ENCODE data around the gene PC. TPM values are rescaled to one million over a fixed set of nuclear protein-coding genes. Genes with fewer than 3 reads are reported as not detected.

Gene PC
- total RNA-seq, 2 donors from 2014 or later = 6.5 to 9.1 TPM

DNA sequence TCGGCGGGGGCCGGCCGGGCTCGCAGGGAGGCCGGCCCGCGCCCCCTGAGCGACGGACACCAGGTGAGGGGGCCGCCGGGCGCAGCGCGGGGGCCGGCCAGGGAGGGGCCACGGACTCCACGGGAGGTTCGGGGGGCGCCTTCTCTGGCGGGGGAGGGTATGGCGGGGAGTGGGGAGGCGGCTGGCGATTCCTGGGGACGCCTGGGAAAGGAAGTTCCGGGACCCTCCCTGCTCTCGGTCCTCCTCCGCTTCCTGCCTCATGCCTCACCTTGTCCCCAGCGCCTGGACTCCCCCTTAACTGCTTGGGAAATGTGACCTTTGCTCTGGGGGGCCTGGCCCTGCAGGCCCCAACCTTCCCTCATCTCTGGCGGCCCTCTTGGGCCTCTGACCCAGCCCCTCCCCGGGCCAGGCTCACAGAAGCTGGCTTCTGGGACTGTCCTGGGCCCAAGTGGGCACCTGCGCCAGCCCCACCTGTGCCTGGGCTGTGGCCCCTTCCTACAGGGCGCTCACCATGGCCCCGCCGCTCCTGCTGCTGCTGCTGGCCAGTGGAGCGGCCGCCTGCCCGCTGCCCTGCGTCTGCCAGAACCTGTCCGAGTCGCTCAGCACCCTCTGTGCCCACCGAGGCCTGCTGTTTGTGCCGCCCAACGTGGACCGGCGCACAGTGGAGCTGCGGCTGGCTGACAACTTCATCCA lies 100.8 kb downstream of the PC start:
- no peaks in the 10 kb centered on the region for H3K36me3 Mint-ChIP-seq
- H3K4me1 Mint-ChIP-seq (ENCODE audit: low read depth in 2 of 2) = peaks cover 0 to 3% of the 10 kb centered on the region in 2 donors
- H3K4me3 Mint-ChIP-seq = peak overlapping the region; percentile 75
- ATAC-seq (no peak), DNase-seq (ENCODE audit: low spot score) (no peak)
- no peaks in the 10 kb centered on the region for H3K9me3 Mint-ChIP-seq
- H3K27me3 Mint-ChIP-seq = no peaks in the 10 kb centered on the region
- no peak overlapping the region for H3K27ac Mint-ChIP-seq

DNA sequence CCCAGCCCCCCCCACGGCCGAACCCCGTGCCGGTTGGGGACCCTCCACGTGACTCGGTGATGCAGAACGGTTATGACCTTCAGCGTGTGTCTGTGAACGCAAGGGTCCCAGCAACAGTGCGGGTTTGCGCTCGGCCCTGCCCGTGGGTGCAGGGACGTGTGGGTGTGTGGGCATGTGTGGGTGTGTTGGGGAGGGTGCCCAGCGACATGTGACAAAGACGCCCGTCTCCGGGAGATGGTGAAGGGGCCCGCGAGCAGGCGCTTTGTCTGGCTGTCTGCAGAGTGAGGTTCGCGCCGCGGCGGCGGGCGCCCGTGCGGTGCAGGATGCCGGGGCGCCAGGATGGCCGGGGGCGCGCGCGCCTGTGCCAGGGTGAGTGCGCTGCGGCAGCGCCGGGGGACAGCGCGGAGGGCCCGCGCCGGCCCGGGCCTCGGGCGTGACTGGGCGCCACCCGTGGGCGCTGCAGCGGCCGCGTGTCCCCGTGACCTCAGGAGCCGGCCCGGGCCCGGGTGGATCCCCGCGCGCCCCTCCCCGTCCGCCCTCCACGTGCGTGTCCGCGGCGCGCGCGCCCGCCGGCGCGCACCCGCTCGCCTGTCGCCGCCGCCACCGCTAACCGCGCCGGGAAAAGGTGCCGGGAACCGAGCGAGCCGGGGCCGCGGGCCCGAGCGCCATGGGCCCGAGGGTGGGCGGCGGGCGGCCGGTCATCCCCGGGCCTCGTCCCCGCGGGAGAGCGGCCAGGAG lies 101.5 kb downstream of the PC start, which contains the start of gene LRFN4:
TSS of gene LRFN4 (plus strand) at position 569 of the 738 bp plus-strand sequence. CDS start 681 bp downstream, outside the sequence.
- Mint-ChIP-seq H3K36me3 (no peaks in the 10 kb centered on the region), H3K9me3 (no peaks in the 10 kb centered on the region), H3K4me3 (peak within 1 kb of the TSS; percentile 75), H3K27ac (peak within 1 kb of the TSS in 1 of 2 donors; percentile 43), H3K27me3 (no peaks in the 10 kb centered on the region), H3K4me1 (ENCODE audit: low read depth in 2 of 2) (peaks cover 4 to 7% of the 10 kb centered on the region in 2 donors)
- ATAC-seq (peak; percentile 56 to 61), DNase-seq (ENCODE audit: low spot score) (no peak)

DNA sequence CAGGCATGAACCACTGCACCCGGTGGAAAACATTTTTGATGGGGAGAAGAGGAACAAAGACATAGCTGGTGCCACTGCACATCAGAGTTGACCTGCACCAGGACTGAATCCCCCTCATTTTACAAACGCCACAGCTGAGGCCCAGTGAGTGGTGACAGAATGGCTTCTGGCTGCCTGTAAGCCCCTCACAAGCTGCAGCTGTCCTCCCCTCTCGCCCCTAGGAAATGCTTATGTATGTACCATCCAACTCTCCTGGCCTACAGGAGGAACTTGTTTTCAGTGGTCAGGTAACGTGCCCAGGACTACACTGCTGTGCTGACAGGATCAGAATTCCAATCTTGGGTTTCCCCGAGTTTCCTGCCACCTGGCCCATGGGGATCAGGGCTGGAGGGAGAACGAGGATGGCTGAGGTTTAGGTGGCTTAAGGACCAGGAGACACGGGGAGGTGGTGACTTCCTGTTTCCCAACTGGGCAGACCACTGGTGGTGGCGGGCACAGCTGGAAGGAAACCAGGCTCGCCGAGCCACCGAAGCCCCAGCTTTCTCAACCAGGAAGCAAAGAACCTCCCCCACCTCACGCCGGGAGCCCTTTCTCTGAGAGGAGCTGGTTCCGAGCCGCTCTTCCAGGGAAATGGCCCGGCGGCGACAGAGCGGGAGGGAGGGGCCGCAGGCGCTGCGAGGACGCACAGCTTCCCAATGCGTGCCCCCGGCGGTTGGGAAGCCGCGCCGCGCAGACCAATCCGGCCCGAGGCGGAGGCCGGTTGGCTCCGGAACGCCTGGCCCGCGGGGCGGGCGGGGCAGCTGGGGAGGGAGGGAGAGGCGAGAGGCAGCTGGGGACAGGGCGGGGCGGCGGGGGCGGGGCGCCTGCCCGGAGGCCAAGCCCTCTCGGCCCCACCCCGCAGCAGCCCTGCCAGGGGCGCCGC lies 102.3 kb downstream of the PC start:
- Mint-ChIP-seq H3K9me3 (no peaks in the 10 kb centered on the region), H3K4me3 (peak overlapping the region; percentile 73)

DNA sequence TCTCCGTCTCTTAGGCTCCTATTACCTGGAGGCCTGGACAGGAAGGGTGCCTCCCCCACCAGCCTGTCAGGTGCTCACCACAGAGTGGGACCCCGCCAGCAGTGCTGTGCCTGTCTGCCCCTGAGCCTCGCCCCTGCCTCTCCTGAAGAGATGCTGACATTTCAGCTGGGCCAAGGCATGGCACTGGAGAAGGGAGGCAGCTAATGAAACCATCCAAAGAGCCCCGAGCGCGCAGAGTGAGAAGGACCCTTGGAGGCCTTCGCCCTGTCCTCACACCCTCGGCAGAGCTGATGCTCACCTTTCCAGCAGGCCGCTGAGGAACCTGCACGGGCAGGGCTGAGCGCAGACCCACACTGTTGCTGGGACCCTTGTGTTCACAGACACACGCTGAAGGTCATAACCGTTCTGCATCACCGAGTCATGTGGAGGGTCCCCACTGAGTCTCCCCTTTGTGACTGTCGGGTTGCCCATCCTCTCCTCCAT lies 103.4 kb downstream of the PC start:
- Mint-ChIP-seq H3K36me3 (no peaks in the 10 kb centered on the region), H3K9me3 (no peaks in the 10 kb centered on the region), H3K27ac (no peak overlapping the region), H3K4me1 (ENCODE audit: low read depth in 2 of 2) (peaks cover 8 to 10% of the 10 kb centered on the region in 2 donors), H3K27me3 (no peaks in the 10 kb centered on the region), H3K4me3 (peak overlapping the region; percentile 73)
- no peak for ATAC-seq
- DNase-seq (ENCODE audit: low spot score) = peak; percentile 47

More for the DNA sequence above, 102.3 kb downstream of the PC start:
- H3K27ac Mint-ChIP-seq = peak overlapping the region in 1 of 2 donors; percentile 43
- DNase-seq (ENCODE audit: low spot score) (peak; percentile 91), ATAC-seq (peak; percentile 90 to 93)
- peaks cover 4 to 7% of the 10 kb centered on the region in 2 donors for H3K4me1 Mint-ChIP-seq (ENCODE audit: low read depth in 2 of 2)
- no peaks in the 10 kb centered on the region for H3K27me3 Mint-ChIP-seq
- no peaks in the 10 kb centered on the region for H3K36me3 Mint-ChIP-seq

DNA sequence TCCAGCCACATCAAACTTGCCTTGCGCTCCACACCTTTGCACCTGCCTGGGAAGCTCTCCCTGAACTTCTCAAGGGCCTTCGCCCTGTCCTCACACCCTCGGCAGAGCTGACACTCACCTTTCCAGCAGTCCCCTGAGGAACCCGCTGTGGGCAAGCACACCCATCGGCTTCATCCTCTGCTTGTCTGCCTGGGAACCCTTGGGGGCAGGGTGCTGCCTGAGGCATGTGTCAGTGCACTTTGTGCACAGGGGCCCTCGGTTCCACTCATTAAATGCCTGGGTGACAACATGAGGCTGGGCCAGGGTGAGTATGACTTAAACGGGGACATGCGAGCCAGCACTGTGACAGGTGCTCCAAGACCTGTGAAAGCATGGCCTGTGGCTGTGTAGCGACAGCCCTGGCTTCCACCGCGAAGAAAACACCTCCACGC lies 103.9 kb downstream of the PC start:
- peak overlapping the region in 1 of 2 donors; percentile 5 for H3K27ac Mint-ChIP-seq
- no peaks in the 10 kb centered on the region for H3K27me3 Mint-ChIP-seq
- H3K4me3 Mint-ChIP-seq = no peak overlapping the region
- DNase-seq (ENCODE audit: low spot score) (peak; percentile 41), ATAC-seq (no peak)
- peaks cover 8 to 10% of the 10 kb centered on the region in 2 donors for H3K4me1 Mint-ChIP-seq (ENCODE audit: low read depth in 2 of 2)
- H3K9me3 Mint-ChIP-seq = no peaks in the 10 kb centered on the region
- H3K36me3 Mint-ChIP-seq = no peaks in the 10 kb centered on the region

DNA sequence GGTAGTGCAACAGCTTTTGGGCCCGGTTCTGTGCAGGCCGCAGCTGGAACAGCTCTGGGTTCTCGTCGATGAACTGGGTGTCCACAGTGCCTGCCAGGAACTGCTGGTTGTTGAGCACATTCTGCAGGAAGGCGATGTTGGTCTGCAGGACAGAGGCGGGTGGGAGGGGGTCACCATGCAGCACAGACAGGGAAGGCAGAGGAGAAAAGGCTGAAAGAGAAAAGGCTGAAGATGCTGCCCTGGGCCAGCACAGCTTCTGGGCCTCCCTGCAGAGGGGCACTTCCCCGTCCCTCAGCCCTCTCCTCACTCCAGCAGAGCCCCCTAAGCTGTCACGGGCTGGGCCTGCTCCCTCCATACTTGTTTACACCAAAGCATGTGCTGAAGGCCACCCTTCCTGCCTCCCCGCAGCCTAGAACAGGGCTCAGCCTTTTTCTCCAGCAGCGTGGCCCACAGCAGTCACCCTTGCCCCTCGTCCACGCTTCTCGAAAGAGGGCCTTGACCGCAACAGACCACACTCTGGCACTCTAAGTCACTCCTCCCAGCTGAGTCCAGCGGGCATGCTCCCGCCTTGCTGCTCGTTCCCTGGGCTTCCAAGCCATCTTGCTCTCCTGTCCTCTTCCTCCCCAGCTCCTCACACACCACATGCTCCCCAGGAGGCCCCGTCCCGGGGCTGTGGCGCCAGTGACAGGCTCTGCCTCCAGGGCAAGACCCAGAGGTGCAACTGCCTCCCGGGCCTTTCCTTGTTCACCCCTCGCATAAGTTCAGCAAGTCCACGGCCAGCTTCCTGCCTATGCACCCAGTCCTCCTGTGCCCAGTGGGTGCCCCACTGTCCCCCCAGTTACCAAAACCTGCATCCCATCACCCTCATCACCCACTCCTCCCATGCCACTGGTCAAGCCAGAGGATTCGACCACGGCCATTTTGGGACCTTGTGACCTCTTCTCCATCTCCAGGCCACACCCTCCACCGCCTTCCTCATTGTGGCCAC lies 104.6 kb downstream of the PC start:
- Mint-ChIP-seq H3K4me1 (ENCODE audit: low read depth in 2 of 2) (peaks cover 8 to 10% of the 10 kb centered on the region in 2 donors), H3K4me3 (no peak overlapping the region), H3K9me3 (no peaks in the 10 kb centered on the region), H3K36me3 (no peaks in the 10 kb centered on the region), H3K27me3 (no peaks in the 10 kb centered on the region), H3K27ac (peak overlapping the region in 1 of 2 donors; percentile 5)
- ATAC-seq (no peak), DNase-seq (ENCODE audit: low spot score) (peak; percentile 56)

DNA sequence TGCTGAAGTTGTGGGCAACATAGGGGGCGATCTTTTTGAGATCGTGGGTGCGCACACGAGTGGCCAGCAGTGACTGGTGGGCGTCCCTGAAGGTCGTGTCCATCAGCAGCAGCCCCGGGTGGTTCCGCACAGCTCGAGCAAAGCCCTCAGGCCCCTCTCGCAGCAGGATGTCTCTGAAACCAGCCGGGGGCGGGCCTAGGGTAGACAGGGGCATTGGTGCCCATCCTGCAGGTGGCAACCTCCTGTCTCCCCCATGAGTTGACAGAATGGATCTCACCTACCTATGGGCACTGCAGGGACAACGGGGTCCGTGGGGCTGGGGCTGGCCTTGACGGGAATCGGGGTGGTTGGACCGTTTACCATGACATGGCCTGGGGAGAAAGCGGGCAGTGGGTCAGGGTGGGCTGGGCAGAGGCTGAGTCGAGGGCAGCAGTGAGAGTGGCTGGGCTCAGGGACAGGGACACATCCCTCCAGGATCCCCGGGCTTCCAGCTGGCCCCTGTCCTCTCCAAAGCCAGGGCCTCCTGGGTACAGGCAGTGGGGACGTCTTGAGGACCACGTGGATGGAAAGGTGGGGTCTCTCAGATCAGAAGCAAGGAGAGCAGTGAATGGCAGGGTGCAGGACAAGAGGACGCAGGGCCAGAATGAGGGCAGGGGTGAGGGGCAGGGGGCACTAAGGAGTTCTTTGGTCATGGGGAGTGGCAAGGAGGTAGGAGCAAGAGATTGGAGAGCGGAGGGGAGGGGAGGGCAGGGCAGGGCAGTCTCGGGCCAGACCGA lies 105.5 kb downstream of the PC start:
- peaks cover 8 to 10% of the 10 kb centered on the region in 2 donors for H3K4me1 Mint-ChIP-seq (ENCODE audit: low read depth in 2 of 2)
- H3K9me3 Mint-ChIP-seq = no peaks in the 10 kb centered on the region
- no peaks in the 10 kb centered on the region for H3K36me3 Mint-ChIP-seq
- peak; percentile 59 for DNase-seq (ENCODE audit: low spot score)
- H3K27ac Mint-ChIP-seq = no peak overlapping the region
- ATAC-seq = no peak
- no peaks in the 10 kb centered on the region for H3K27me3 Mint-ChIP-seq
- no peak overlapping the region for H3K4me3 Mint-ChIP-seq

DNA sequence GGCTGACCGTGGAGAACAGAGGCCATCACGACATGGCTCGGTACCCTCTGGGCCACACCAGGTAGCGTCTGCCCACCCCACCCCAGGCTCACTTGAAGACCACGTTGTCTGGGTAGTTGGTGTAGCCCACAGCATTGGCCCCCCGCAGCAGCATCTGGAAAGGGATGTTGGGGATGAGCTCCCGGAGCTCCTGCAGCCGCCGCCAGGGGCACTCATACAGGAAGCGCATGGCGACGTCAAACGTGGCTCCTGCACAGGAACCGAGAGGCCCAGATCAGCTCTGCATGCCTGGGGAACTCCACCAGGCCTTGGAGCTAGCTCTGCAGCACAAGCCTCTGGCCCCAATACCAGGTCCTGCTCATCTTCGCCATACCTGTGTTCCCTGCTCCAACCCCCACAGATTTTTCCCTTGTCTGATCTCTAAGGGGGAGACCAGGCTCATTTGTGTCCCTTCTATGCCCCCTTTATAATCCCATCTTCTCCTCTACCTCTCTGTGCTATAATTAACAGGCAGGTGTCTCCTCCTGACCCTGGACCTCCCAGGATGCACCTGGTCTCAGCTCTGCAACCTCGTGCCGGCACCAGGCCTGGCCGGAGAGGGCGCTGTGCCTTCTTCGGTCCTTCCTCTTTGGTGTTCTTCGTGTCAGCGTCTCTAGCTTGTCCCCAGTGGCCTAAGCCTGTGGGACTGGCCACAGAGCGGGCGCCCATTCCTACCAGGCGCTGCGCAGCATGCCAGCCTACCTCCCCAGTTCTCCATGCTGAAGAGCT lies 106.3 kb downstream of the PC start:
- Mint-ChIP-seq H3K27me3 (no peaks in the 10 kb centered on the region), H3K9me3 (no peaks in the 10 kb centered on the region), H3K4me1 (ENCODE audit: low read depth in 2 of 2) (peaks cover 8 to 10% of the 10 kb centered on the region in 2 donors), H3K27ac (no peak overlapping the region), H3K4me3 (no peak overlapping the region), H3K36me3 (no peaks in the 10 kb centered on the region)
- no peak for ATAC-seq
- peak; percentile 58 for DNase-seq (ENCODE audit: low spot score)

DNA sequence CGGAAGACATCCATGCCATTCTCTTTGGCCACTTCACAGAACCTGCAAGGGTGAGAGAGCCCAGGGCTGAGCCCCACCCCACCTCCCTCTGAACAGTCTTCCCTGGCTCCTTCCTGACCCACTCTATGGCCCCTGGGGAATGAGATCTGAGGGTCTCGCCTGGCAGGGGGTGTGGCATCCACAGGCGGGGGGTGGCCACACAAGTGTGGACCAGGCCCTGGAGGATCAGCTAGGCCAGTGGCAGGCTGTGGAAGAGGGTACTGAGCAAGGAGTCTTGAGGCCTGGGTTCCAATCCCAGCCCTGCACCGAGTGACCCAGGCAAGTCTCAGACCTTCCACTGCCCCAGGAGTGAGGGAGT lies 107.0 kb downstream of the PC start:
- ATAC-seq (no peak), DNase-seq (ENCODE audit: low spot score) (no peak)
- Mint-ChIP-seq H3K9me3 (no peaks in the 10 kb centered on the region), H3K27ac (no peak overlapping the region), H3K4me1 (ENCODE audit: low read depth in 2 of 2) (peaks cover 8 to 10% of the 10 kb centered on the region in 2 donors), H3K27me3 (no peaks in the 10 kb centered on the region), H3K36me3 (no peaks in the 10 kb centered on the region), H3K4me3 (no peak overlapping the region)

DNA sequence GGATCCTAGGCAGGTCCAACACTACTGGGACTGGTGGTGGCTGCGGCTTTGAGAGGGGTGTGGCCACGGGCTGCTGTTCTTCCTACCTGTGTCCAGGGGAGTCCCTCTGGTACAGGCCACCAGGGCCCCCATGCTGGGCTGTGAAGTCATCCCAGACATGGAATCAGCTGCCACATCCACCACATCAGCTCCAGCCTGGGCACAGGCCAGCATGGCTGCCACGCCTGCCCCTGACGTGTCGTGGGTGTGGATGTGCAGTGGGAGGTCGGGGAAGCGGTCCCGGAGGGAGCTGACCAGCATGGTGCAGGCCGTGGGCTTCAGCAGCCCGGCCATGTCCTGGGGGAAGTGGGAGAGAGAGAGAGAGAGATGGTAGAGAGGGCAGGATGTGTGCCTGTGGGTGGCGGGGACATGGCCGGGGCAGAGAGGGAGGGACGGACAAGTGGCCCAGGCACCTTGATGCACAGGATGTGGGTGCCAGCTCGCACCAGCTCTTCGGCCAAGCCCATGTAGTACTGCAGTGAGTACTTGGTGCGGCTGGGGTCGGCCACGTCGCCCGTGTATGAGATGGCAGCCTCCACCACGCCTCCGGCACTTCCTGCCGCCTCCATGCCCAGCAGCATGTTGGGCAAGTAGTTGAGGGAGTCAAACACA lies 107.5 kb downstream of the PC start:
- Mint-ChIP-seq H3K9me3 (no peaks in the 10 kb centered on the region), H3K36me3 (no peaks in the 10 kb centered on the region), H3K27me3 (no peaks in the 10 kb centered on the region), H3K27ac (no peak overlapping the region), H3K4me1 (ENCODE audit: low read depth in 2 of 2) (peaks cover 8% of the 10 kb centered on the region in 2 donors), H3K4me3 (no peak overlapping the region)
- ATAC-seq = peak in 1 of 2 donors; percentile 3
- DNase-seq (ENCODE audit: low spot score) = no peak

DNA sequence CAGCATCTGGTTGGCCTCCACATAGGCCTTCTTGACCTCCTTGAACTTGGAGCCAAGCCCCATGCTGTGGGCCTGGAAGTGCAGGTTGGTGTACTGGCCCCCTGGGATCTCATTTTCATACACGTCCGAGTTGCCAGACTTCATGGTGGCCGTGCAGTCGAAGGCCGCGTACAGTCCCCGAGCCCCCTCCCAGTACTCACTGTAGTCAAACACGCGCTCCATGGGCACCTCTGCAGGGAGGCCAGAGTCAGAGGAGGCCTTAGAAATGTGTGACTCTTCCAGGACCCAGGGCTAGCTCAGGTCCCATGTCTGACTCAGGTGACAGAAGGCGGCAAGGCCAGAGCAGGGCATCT lies 108.0 kb downstream of the PC start:
- Mint-ChIP-seq H3K27ac (no peak overlapping the region), H3K9me3 (no peaks in the 10 kb centered on the region), H3K4me1 (ENCODE audit: low read depth in 2 of 2) (peaks cover 8% of the 10 kb centered on the region in 2 donors), H3K27me3 (no peaks in the 10 kb centered on the region), H3K4me3 (no peak overlapping the region), H3K36me3 (no peaks in the 10 kb centered on the region)
- DNase-seq (ENCODE audit: low spot score) = no peak
- no peak for ATAC-seq
